GM19467 (cell line): ENCODE measurements around the gene EXOC4.
"Not testable (repeated sequence)": the region's sequence is repeated elsewhere in the genome, so short reads cannot be mapped to it uniquely, and the experiment has no call there.

ENCODE experiments used
- ATAC-seq: cut with Tn5 transposase; IDR thresholded peaks from one replicate; pipeline ENCODE4 v1.9.1; 2021; ENCODE audit warnings: mild to moderate bottlenecking, moderate library complexity; ENCODE audit not compliant: unreplicated experiment

Gene EXOC4

DNA sequence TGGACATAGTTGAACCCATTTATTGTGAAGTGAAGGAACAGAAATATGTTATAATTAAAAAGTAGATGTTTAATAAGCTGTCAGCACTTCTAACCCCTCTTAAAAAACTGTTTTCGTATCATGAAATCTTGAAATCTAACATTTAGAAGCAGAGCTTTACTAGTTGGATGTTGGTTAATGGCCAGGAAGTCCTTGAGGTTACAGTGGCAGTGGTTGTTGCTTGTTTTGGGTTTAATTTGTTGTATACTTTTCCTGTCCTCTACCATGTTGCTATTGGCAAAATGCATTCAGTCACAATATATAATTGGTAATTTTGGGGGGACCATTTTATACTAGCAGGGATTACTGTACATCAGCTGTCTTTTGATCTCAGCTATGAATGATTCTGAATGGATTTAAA is 60.7 kb downstream of the EXOC4 start:
- no peak for ATAC-seq

DNA sequence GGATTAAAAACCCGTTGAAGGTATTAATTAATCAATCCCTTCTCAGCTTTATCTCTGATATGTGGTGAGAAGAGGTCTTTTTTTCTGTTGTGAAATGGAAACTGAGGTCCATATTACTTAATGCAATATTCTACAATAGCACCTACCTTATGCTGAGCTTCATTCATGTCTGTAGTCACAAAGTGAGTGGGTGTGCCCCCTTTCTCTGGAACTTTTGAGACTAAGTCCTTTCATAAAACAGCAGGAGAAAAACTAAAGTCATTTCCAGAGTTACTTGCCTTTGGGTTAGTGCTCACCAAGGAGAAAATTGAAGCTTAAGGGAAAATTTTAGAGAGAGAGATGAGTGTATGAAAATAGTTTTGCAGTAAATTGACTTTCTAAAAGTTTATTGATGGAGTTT is 61.2 kb downstream of the EXOC4 start:
- no peak for ATAC-seq

DNA sequence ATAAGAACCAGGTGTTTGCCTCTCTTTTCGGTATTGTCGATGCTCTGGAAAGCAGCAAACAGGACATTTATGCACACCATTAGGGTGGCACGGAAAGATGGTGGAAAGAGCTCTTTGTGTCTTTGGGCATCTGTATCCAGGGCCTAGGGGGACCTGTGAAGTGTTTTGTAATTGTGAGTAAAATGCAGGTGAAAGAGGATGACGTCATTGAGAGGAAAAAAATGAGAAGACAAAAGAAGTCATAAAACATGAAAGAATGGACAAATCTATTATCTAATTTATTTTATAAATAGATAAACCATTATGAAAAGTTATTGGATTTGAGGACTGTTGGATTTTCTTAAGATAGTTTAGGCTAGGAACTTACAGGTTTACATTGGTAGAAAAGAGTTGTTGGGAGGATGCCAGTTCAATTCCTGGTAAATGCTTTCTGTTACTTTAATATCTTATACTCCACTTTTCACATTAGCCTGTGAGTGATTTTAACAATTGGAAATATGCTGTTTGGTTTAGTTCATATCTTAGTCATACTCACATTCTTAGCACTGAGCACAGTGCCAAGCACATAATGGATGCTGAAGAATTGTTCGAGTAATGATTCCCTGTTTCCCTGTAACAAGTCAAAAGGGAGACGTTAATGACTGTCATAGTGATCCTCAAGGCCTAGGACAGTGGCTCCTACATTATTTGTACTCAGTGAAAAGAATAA is 62.6 kb downstream of the EXOC4 start:
- no peak for ATAC-seq

DNA sequence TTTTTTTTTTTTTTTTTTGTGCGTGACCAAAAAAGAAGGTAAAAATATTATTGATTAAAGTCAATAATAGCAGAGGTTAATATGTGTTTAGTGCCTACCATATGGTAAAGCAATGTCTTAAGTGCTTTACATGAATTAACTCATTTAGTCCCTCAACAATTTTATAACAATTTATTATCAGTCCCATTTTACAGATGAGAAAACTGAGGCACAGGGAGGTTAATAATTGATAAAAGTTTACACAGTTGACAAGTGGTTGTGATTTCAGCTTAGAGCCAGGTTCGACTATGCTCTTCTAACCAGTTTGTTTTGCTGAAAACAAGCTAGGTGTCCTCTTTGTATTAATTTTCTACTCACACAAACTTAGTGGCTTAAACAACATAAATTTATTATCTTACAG is 67.0 kb downstream of the EXOC4 start:
- ATAC-seq = no peak

DNA sequence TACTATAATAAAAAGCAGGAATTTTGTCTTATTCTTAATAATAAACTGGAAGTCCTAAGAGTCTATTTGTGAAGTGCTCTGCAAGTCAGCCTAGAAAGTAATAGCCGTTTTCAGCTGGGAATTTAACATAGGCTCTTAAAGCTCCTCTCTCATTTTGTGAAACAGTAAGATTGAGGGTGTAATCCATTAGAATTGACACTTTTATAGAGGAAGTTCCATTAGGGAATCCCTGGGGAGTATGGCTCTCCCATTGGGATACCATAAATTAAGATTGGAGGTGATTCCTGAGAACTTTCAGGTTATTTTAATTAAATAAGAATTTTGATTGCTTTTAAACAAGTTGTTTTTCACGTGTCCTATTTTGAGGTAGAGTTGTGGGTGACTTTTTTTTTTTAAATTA is 68.0 kb downstream of the EXOC4 start:
- no peak for ATAC-seq

DNA sequence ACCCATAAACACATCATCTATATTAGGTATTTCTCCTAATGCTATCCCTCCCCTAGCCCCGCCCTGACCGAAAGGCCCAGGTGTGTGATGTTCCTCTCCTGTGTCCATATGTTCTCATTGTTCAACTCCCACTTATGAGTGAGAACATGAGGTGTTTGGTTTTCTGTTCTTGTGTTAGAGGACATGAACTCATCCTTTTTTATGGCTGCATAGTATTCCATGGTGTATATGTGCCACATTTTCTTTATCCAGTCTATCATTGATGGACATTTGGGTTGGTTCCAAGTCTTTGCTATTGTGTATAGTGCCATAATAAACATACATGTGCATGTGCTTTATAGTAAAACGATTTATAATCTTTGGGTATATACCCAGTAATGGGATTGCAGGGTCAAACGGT is 68.5 kb downstream of the EXOC4 start:
- ATAC-seq = not testable (repeated sequence)

DNA sequence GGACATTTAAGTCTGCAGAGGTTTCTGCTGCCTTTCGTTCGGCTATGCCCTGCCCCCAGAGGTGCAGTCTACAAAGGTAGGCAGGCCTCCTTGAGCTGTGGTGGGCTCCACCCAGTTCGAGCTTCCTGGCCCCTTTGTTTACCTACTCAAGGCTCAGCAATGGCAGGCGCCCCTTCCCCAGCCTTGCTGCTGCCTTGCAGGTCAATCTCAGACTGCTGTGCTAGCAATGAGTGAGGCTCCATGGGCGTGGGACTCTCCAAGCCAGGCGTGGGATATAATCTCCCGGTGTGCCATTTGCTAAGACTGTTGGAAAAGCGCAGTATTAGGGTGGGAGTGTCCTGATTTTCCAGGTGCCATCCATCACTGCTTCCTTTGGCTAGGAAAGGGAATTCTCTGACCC is 73.9 kb downstream of the EXOC4 start:
- not testable (repeated sequence) for ATAC-seq

DNA sequence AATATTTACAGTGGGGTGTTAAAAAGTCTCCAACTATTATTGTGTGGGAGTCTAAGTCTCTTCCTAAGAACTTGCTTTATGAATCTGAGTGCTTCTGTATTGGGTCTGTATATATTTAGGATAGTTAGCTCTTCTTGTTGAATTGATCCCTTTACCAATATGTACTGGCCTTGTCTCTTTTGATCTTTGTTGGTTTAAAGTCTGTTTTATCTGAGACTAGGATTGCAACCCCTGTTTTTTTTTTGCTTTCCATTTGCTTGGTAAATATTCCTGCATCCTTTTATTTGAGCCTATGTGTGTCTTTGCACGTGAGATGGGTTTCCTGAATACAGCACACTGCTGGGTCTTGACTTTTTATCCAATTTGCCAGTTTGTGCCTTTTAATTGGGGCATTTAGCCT is 75.1 kb downstream of the EXOC4 start:
- ATAC-seq = not testable (repeated sequence)

DNA sequence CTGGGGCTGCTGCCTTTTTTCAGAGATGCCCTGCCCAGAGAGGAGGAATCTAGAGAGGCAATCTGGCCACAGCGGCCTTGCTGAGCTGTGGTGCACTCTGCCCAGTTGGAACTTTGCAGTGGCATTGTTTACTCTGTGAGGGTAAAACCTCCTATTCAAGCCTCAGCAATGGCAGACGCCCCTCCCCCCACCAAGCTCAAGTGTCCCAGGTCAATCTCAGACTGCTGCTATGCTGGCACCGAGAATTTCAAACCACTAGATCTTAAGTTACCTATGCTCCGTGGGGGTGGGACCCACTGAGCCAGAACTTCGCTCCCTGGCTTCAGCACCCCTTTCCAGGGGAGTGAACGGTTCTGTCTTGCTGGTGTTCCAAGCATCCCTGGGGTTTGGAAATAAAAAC is 77.2 kb downstream of the EXOC4 start:
- no peak for ATAC-seq

DNA sequence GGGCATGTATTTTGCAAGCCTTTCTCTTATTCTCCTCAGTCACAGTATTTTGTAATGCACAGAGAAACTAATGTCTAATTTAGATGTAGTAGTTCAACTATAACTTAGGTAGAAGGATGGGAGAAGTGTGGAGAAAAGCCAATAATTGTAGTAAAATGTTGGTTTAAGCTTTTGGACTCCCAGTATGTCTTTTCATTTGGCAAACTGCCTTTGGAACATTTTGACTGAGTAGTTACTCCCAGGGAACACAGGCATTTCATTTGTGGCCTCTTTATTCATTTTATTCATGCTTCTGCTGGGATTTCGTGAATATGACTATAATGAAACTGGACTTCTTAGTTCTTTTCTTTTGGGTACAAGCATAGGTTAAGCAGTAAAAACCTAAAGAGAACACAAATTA is 79.0 kb downstream of the EXOC4 start:
- ATAC-seq = no peak

DNA sequence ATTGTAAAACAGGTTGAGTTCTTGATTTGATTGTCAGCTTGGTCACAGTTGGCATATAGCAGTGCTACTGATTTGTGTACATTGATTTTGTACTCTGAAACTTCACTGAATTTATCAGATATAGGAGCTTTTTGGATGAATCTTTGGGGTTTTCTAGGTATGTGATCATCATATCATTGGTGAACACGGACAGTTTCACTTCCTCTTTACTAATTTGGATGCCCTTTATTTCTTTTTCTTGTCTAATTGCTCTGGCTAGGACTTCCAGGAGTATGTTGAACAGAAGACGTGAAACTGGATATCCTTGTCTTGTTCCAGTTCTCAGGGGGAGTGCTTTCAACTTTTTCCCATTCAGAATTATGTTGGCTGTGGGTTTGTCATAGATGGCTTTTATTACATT is 86.9 kb downstream of the EXOC4 start:
- ATAC-seq = no peak

DNA sequence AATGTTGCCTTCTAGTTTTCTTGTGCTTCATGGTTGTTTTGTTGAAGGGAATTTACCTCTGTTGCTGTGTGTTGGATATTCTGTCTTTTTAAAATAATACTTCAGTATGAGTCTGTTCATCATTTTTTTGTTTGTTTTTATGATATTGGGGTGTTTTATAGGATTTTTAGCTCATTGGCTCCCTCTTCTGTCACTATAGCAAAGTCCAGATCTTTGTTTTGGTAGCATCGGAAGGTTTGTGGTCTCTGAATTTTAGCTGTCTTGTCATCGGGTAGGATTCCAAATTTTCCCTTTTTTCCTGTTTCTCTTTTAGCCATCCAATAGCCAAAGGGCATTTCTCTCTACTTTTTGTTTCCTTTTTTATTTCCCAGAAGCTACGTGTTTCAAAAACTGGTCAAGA is 91.4 kb downstream of the EXOC4 start:
- no peak for ATAC-seq

DNA sequence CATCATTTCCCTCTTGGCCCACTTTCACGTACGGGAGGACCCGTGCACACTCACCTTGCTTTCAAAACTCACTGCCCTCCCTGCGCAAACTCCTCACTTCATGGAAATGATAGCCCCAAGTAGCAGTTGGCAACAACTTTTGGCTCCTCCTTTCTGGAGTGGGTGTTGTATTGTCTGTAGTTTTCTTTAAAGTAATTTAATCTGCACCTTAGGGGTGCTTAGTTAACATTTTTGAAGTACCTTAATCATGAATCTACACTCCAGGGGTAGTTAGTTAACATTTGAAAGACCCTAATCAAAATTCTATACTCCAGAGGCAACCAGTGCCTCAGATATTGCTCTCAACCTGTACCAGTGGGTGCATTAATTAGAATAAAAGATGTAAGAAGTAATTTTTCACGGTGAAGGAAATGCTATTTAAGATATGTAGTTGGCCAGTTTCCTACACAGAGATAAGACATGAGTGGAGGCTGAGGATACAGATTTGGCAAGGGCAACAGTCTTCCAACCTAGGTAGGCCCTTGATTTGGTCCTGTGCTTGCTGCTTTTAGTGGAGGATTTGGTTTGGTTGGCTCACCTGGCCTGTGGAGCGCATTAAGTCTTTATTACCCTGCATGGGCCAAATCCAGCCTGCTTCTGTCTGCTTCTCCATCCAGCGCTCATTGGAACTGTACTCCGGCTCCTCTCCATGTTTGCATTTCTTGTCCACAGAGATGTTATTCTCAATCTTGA is 93.0 kb downstream of the EXOC4 start:
- no peak for ATAC-seq

DNA sequence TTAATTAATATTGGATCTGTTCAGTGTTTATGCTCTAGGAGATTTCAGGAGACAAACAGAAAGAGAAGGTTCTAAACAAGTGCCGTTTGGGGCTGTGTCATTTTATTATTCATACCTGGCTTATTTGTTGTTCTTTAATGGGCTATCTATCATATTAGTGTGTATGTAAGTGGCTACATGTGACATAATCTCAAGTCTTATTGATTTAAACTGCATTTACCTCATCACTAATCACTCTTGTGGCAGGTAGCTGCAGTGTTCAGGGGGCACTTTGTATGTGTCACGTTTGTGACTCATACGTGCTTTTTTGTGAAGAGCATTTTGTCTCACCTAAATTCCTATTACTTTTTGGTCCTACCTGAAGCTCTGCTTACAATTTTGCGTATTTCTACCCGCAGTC is 95.4 kb downstream of the EXOC4 start:
- ATAC-seq = no peak

DNA sequence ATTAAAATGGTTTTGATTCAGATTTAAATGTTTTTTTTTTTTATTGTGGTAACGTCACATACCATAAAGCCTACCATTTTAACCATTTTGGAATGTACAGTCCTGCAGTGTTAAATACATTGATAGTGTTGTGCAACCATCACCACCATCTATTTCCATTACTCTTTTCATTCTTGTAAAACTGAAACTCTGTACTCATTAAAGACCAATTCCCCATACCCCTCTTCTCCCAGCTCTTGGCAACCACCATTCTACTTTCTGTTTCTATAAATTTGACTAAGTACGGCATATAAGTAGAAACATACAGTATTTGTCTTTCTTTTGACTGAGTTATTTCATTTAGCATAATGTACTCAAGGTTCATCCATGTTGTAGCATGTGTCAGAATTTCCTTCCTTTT is 96.2 kb downstream of the EXOC4 start:
- no peak for ATAC-seq

DNA sequence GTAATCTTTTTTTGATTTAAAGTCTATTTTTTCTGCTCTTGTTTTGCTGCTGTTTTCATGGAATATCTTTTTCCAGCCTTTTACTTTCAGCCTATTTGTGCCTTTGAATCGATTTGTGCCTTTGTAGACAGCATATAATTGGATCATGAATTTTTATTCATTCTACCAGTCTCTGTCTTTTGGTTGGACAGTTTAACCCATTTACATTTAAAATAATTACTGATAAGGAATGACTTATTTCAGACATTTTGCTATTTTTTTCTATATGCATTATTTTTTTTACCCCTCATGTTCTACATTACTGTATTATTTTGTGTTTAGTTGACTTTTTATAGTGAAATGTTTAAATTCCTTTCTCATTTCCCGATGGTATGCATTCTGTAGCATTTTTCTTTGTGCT is 99.6 kb downstream of the EXOC4 start:
- no peak for ATAC-seq

DNA sequence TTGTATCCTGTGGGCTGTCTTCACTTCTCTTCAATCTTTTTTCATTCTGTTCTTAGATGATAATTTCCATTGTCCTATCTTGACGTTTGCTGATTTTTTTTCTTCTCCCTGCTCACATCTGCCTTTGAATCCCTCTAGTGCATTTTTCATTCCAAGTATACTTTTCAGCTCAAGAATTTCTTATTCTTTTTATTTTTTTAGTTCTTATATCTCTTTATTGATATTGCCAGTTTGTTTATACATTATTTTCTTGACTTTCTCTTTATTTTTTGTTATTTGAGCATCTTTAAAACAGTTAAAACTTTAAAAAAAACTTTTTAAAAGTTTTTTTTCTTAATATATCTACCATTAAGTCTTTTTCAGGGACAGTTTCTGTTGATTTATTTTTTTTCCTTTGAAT is 100.9 kb downstream of the EXOC4 start:
- ATAC-seq = no peak

DNA sequence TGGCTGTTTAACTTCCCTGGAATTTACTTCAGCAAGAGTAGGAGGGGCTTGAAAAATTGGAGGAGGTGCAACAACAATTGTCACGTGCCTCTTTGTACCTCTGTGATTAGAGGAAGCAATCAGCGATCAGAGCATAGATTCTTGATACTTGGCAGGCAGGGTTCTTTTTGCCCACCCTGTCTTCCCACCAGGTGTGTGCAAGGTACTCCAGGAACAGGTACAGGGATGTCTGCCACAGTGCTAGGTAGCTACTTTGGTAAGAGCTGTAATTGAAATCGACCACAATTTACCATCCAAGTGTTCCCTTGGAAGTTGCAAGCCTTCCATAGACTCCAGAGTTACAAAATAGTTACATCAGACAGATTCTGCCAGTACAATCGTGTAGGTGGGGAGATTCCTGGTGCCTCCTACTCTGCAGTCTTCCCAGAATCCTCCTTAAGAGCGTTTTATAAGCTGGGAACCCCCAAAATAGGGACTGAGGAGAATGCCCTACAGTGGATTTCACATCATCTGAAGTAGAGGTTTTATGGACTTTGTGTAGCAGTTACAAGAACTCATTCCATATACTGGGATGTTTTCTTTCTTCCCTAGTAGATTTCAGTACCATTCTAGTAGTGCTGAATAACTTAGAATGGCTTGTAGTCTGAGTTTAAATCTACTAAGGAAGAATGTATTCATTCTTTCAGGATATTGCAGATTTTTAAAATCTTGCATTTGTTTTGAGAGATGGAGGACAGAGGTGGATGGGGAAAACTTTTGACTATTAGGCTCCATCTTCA is 101.9 kb downstream of the EXOC4 start:
- ATAC-seq = no peak

DNA sequence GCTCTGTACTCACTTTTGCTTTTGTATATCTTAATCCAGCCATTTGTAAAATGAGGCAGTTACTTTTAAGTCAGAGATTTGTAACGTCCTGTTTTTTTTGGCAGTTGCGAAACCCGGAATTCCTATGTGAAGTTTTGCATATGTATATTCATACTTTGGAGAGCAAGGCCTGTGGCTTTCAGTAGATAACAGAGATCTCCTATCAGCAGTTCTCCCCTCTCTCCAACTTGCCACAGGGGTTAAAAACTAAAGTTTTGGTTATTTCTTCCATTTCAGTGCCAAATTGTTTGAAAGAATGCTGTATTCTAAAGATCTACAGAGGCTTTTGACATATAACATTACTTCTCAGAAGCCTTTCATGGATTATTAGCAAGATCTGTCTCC is 102.4 kb downstream of the EXOC4 start:
- no peak for ATAC-seq

DNA sequence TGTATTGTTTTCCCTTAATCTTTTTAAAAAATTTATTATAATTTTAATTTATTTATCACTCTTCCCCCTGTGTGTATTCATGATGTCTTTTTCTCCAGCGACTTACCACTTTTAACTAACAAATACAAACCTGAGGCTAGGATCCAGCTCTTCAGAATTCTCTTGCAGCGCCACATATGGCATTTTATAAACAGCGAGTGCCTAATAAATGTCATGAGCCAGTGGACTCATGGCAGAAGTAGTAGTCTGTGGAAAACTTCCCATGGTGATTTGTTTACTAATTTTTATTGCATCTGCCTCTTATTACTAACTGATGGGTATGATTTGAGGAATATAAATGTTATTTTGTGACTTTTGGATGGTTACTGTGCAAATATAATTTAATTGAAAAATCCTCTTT is 102.9 kb downstream of the EXOC4 start:
- ATAC-seq = no peak

DNA sequence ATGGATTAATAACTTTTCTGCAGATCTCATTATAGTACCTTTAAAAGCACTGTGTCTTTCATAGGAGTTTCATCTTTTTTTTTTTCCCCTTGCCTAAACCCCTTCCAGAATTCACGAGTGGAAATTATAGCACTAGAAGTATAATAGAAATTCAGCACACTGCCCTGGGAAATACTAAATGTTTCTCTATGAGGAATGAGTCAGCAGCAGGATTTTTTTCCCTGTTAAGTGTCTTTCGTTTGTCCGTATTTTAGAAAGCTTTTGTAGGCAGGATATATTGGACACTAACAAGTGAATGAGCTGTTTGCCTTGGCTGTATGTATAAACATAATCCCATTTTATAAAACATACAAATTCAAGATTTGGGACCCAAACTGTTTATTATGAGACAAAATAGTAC is 105.8 kb downstream of the EXOC4 start:
- no peak for ATAC-seq

DNA sequence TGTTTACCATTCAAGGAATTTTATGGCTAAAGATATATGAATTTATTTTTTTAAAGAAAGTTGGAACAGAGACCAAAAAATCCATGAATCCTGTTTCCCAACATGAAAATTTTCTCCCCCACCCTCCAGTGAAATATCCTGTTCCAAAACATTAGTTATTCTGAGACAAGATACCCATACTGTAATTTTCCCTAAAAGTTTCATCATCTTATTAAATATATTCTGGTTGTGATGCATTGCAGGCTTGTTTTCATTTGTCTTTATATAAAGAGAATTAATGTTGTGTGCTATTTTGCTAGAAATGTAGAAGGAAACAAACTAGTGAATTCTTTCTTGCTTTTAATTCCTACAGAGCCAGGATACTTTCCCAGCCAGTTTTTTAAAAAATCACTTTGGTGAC is 106.6 kb downstream of the EXOC4 start:
- no peak for ATAC-seq
